Forelimb muscle (tissue), 1 donor: Measurements from ENCODE around the gene MOSPD3. TPM values are rescaled to one million over a fixed set of nuclear protein-coding genes. Genes with fewer than 3 reads are reported as not detected.

Source experiments
- DNase-seq: peaks from one replicate; pipeline ENCODE4 v3.0.0-alpha.2; 2013; ENCODE audit warnings: low read depth
- polyA plus RNA-seq: library from polyadenylated mRNA; unstranded; fragments of 120-200 nt; gene quantifications from one replicate; pipeline ENCODE4 v1.2.1, GENCODE V29; 2013; ENCODE audit not compliant: insufficient read length

MOSPD3 gene
- polyA plus RNA-seq, 1 donor, result 17.1 TPM

GRCh38 chr7:100590077-100590737 is 22.1 kb upstream of the MOSPD3 start:
- DNase-seq, result no peak

DNA sequence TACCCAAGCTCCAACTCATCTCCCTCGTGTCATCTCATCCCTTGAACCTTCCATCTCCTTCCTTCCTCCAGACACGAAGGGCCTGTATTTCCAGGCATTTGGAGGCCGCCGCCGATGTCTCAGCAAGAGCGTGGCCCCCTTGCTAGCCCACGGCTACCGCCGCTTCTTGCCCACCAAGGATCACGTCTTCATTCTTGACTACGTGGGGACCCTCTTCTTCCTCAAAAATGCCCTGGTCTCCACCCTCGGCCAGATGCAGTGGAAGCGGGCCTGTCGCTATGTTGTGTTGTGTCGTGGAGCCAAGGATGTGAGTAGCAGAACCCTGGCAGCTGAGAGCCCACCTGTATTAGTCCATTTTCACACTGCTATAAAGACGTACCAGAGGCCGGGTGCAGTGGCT is 20.7 kb upstream of the MOSPD3 start:
- DNase-seq, result no peak

DNA sequence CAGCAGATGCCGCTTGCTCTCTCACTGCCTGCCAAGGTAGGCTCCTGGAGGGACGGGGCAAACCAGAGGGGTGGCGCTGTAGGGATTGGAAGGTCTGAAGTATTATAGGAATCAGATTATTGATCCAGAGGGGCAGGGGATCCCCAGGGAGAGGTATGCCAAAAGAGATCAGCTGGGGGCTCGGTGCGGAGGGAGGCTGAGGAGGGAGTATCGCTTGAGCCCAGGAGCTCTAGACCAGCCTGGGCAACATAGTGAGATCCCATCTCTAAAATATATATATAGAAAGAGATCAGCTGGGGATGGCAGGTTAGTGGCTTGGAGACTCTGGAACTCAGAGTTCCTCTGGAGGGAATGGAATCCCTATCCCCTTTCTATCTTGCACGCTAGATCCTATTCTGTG is 17.2 kb upstream of the MOSPD3 start:
- DNase-seq, result no peak

GRCh38 chr7:100598425-100598824 is 13.9 kb upstream of the MOSPD3 start:
- DNase-seq, result no peak

- DNase-seq, result no peak
Measured at GRCh38 chr7:100599911-100600729, 12.2 kb upstream of the MOSPD3 start.

DNA sequence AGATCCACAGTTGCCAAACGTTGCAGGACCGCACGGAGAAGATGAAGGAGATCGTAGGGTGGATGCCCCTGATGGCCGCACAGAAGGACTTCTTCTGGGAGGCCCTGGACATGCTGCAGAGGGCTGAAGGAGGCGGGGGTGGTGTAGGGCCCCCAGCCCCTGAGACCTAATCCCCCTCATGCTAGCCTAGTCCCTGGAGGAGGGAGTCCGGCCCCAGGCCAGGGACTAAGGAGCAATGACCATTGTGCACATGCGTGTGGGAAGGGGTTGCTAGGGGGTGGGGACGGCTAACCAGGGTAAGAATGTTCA is 11.7 kb upstream of the MOSPD3 start:
- DNase-seq, result no peak

DNA sequence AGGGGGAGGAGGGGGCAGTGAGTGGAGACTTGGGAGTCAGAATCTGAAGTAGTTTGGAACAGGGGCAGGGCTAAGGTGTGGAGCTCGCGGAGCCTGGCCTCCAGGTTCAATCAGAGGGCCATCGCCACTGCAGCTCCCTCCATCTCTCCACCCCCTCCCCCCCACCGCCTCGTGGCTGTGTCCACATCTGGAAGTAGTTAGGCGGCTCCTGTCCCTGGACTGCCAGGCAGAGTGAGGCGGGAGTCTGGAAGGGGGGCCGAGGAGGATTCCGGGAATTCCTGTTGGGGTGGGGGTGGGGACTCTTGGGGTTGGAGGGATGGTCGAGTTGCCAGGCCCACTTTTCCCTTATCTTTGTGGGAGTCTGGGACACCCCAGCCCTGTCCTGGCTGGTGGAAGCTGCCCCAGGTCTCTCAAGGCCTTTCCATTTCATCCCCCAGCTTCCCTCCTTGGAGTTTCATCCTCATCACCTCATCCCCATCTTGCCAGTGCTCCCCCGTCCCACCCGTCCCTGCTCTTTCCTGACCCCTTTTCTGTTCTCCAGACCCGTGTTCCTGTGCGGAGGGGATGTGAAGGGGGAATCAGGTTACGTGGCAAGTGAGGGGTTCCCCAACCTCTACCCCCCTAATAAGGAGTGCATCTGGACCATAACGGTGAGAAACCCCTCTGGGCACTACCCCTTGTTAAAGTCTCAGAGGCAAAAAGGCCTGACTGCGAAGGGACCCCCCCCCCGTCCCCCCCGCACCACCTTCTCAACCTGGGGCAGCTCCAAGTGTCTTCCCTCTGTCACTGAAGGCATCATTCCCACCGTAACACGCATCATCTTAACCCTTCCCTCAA is 9.2 kb upstream of the MOSPD3 start:
- DNase-seq, result no peak

GRCh38 chr7:100603726-100604027 is 8.7 kb upstream of the MOSPD3 start:
- no peak for DNase-seq

GRCh38 chr7:100604028-100604975 is 8.0 kb upstream of the MOSPD3 start:
- DNase-seq, result no peak

DNA sequence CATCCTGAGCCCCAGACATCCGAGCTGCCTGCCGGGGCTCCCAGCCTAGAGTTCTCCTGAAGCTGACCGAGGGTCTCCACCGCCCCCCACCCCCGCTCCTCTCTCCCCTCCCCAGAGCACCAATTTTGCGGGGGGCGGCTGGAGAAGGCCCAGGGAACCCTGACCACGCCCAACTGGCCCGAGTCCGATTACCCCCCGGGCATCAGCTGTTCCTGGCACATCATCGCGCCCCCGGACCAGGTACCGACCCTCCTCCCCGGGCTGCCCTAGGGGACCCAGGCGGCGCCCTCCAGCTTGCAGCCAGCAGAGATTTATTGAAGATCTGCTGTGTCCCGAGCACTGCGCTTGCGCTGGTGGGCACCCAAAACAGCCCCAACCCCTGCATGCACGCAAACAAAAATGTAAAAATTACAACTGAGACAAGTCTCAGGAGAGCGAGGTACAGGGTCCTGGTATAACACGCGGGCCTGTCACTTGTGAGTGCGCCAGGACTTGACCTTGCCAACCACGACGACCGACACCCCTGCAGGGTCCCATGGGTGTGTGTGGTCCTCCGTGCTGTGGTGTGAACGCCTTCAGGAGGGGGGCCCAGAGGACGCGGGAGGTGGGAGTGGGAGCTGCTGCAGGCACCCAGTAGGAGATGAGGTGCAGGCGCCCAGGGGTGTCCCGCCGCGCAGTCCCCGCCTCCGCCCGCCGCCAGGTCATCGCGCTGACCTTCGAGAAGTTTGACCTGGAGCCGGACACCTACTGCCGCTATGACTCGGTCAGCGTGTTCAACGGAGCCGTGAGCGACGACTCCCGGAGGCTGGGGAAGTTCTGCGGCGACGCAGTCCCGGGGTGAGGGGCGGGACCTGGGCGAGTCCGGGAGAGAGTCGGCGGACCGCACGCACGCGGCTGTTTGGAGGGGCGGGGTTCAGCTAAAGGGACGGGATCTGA is 7.1 kb upstream of the MOSPD3 start:
- DNase-seq, result no peak

DNA sequence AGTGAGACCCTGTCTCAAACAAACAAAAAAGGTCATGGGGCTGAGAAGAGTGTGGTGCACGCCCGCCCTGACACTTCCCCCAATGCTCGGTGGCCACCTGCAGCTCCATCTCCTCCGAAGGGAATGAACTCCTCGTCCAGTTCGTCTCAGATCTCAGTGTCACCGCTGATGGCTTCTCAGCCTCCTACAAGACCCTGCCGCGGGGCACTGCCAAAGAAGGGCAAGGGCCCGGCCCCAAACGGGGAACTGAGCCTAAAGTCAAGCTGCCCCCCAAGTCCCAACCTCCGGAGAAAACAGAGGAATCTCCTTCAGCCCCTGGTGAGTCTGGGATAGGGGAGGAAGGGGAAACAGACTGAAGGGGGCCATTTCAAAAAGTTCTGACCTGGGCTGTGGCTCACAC is 6.0 kb upstream of the MOSPD3 start:
- DNase-seq, result no peak

- no peak for DNase-seq
Measured at GRCh38 chr7:100607111-100607510, 5.2 kb upstream of the MOSPD3 start.

GRCh38 chr7:100609958-100610357 is 2.4 kb upstream of the MOSPD3 start:
- no peak for DNase-seq

GRCh38 chr7:100612730-100613390 is 520 bp downstream of the MOSPD3 start:
- no peak for DNase-seq

GRCh38 chr7:100613412-100614175 is 1.3 kb downstream of the MOSPD3 start:
- no peak for DNase-seq

- no peak for DNase-seq
Measured at GRCh38 chr7:100614308-100614861, 2.0 kb downstream of the MOSPD3 start.

DNA sequence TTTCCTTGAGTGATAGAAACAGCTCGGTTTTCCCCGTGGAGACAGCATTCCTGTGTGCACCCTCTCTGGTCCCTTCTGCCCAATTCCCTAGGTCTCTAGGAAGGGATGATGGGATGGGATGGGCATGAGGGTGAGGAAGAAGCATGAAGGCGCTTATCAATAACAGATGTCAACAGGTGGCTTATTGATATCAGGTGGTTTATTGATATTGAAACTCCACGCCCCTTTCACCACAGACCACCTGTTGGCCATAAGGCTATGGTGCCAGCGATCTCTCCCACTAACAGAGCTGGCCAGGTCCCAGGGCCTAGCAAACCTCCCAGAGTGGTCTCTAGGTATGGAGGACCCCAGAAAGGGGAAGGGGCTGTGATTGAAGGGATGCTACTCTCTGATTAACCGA is 7.9 kb downstream of the MOSPD3 start:
- no peak for DNase-seq

GRCh38 chr7:100620804-100621203 is 8.5 kb downstream of the MOSPD3 start:
- DNase-seq, result no peak

- DNase-seq, result no peak
Measured at GRCh38 chr7:100621554-100621953, 9.2 kb downstream of the MOSPD3 start.
